Amniotic stem cell (primary cell): ENCODE results near the gene TIMM22.
A peak's percentile ranks its signal among the peaks of the same experiment; 100 is the strongest.

Experiments
- DNase-seq: peaks from one replicate; lab custom pipeline; 2025; lab: John Stamatoyannopoulos, UW

Gene TIMM22

DNA sequence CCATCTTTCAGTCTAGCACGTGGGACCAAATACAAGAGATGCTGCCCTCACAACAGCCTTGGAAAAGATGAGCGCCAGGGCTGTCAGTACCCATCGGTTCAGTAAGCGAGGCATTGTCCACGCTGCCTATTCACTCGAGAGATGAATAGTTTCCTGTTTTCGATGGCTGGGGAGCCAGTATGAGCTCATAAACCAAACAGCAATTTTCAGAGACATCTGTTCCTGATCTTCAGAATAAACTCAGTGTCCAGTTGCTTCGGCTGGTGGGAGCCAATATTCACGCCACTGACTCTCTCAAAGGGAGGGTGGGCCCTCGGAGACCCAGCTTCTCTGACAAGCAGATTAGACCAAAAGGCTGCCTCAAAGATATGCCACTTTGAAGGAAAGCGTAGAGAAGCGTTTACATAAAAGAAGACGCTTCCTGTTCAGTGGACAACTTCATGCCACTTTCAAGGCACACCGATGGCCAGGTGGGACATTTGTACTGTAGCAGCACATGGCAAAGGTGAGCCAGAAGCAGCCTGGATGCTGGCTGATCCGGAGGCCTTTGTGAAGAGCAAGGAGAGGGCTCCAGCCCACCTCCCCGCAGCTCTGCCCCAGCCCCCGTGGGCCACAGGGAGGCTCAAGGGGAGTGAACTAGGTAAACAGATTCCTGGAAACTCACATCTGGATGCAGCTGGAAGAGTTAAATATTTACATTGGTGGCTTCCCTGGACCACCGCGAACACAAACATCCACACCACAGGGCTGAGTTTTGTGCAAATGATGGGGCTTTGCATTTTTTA, 6.0 kb downstream of the TIMM22 start:
- peak; percentile 40 for DNase-seq

GRCh38 chr17:1003633-1003971, 6.7 kb downstream of the TIMM22 start:
- DNase-seq, result no peak

- DNase-seq, result no peak
Measured at GRCh38 chr17:1003972-1004768, 7.2 kb downstream of the TIMM22 start.

GRCh38 chr17:1004769-1005295, 7.9 kb downstream of the TIMM22 start:
- no peak for DNase-seq

DNA sequence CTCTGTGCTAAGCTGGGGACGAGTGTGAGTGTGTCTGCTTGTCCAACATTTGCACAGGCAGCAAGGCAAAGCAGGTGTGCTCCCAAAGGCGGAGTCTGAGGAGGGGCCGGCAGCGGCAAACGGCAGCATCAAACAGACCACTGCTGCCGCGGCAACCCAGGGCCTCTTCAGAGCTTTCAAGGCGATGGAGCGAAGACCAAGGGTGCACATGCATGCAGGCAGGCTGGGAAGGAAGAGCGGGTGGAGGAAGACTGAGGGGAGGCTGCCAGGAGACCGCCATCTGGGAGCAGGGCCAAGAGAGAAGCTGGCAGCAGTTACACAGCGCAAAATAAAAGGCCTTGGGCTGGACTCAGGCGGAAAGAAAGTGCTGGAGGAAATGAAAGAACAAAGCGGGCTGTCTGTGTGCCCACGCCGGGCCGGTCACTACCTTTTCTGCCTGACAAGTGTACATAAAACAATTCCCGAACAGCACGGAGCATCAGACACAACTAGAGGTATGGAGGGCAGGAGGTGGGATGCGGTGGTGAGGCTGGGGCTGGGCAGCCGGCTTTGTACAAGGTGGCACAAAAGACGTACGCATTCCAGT, 8.5 kb downstream of the TIMM22 start:
- no peak for DNase-seq

- DNase-seq, result no peak
Measured at GRCh38 chr17:1006054-1006453, 9.1 kb downstream of the TIMM22 start.

- no peak for DNase-seq
Measured at GRCh38 chr17:1007310-1008007, 10.5 kb downstream of the TIMM22 start.

GRCh38 chr17:1008008-1008761, 11.3 kb downstream of the TIMM22 start:
- no peak for DNase-seq

DNA sequence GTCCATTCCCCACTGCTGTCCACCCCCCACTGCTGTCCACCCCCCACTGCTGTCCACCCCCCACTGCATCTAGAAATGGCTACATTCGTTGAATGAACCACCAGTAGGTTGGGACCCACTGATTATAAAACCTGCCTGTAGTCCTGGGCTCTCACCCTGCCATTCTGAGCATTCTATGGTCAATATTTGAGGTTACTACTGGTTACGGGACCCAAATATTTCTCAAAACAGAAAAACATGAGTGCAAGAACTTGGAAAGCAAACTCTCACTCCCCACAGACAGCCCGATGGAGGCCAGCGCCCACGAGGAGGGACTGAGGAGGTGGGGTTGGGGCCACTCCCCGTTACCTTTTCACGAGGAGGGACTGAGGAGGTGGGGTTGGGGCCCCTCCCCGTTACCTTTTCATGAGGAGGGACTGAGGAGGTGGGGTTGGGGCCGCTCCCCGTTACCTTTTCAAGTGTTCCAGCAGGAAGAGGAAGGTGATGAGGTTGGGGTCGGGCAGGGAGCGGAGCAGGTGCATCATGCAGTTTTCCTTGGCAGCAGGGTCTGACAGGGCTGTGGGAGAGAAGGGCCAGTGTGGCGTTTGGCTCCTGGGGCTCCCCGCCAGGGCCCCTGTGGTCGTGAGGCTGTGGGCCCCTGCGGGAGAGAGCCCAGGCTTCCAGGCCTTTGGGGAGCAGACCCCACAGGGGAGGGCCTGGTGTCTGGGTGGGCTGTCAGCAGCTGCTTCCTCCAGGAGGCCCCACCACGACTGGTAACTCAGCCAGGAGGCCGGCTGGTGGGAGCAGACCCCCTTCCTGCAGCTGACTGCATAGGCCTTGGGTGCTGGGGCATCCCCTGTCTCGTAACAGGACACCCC, 12.5 kb downstream of the TIMM22 start:
- no peak for DNase-seq

- no peak for DNase-seq
Measured at GRCh38 chr17:1010086-1010450, 13.1 kb downstream of the TIMM22 start.

- no peak for DNase-seq
Measured at GRCh38 chr17:1010586-1010985, 13.7 kb downstream of the TIMM22 start.

DNA sequence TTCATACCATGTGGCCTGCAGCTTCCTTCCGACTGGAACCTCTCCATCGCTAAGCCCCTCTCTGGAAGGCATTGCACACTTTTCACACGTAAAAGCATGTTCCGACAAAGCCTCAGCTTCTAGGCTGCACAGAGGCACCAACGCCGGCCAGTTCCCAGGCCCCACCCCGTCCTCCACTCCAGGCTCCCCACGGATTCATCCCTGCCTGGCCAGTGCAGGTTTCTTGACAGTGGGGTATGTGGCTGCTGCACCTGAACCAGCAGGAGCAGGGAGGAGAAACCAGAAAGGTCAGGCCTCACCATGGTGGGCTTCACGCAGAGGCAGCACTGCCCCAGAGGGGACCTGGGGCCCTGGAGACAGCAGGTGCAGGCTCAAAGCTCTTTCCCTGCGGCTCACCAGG, 14.2 kb downstream of the TIMM22 start:
- DNase-seq, result no peak

- DNase-seq, result no peak
Measured at GRCh38 chr17:1011760-1012735, 15.1 kb downstream of the TIMM22 start.

DNA sequence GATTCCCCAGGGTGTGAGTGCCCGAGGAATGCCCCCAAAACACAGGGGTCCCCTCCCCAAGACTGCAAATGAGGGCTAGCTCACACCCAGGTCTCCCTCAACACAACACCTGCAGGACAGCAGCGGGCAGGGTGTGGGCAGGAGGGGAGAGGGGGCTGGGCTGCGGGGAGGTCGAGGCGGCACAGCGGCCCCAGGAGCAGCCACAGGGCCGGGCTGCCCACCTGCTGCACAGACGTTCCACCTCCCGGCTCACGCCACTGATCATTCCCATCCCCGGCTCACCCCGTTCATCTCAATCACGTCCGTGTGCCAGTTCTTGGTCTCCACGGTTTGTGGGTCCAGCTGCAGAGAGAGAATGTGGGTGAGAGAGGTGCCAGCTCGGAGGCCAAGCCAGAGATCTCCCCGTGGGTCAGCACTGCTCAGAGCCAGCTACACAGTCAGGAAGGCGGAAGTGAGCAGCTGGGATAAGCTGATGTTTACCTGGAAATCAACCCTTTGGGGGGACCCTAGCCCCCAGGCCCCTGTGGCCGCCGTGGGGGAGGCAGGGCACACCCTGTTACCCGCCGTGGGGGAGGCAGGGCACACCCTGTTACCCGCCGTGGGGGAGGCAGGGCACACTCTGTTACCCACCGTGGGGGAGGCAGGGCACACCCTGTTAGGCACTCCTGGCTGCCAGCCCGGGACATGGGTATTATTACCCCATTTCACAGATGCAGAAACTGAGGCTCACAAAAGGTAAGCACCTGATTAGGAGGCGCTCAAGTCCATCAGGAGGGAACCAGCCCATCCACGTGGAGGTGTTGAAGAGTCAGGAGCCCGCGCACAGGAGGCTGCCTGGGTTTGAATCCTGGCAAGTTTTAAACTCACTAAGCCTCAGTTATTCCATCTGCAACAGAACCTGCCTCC, 16.1 kb downstream of the TIMM22 start:
- no peak for DNase-seq

DNA sequence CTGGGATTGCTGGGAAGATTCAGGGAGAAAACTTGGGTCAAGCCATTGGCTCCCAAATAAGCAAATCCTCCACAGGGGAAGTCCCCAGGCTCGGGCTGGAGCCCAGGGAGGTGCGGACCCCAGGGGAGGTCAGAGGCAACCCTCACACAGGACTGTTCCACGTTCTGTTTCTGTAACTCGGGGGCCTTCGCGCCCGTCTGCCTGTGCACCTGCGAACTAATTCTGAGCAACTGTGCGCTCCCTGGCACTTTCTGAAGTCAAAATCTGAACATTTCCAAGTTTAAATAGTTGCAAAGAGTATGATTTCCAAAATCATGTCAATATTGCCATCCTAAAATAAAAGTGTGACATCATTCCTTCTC, 16.8 kb downstream of the TIMM22 start:
- no peak for DNase-seq

DNA sequence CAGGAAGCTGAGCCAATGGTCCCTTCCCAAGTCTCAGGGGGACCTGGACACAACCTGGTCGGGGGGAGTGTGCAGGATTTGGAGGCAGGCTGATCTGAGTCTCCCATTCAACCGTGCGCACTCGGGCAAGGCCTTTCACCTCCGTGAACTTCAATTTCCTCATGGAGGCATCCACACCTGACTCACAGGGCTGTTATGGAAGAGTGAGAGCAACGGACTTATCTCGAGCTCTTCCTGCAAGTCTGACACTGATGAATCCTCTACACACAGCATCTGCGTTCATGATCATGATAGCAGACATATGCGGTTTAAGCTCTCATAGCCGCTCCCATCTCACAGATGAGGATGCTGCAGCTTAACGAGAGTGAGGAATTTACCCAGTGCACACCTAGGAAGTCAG, 21.6 kb downstream of the TIMM22 start:
- no peak for DNase-seq

GRCh38 chr17:1019451-1019850, 22.5 kb downstream of the TIMM22 start:
- DNase-seq, result no peak

DNA sequence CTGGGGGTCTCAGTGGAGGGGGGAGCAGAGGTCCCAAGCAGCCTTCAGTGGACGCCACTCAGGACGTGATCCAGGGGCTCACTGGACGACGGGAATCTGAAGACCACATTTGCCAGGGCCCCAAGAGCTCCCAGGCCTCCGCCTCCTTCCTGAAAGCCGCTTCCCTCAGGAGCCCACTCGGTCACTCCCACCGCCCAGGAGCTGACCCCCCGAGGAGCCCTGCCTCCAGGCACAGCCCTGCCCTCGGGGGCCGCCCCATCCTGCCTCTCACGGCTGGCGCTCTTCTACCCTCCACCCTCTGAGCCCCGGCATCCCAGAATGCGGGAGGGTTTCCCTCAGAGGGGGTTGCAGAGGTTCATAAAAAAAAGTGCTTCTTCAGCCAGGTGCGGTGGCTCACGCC, 24.2 kb downstream of the TIMM22 start:
- DNase-seq, result no peak
